Gastrocnemius medialis (tissue), 4 donors: ENCODE results near the gene COL6A6.

Source experiments
- POLR2A ChIP-seq, 2 donors: fragments of 450-650 bp; IDR thresholded peaks; one replicate each; pipeline ENCODE4 v1.6.1; 2017; ENCODE audit warnings: antibody characterized with exemption in 2 of 2, mild to moderate bottlenecking in 2 of 2, moderate library complexity in 2 of 2
- TF ChIP-seq, protein P1 (sequence below), 5 experiments: fragments of 450-650 bp in 3 of 5; fragments of 200-600 bp in 2 of 5; sonication (generic) in 2 of 5; IDR thresholded peaks in 4 of 5; conservative IDR thresholded peaks in 1 of 5; 1 replicate in 4 of 5; 2 replicates in 1 of 5; pipeline ENCODE4 v1.5.1; 2016 to 2019; ENCODE audit warnings: antibody characterized with exemption in 5 of 5, mild to moderate bottlenecking in 3 of 5, moderate library complexity in 3 of 5

DNA sequence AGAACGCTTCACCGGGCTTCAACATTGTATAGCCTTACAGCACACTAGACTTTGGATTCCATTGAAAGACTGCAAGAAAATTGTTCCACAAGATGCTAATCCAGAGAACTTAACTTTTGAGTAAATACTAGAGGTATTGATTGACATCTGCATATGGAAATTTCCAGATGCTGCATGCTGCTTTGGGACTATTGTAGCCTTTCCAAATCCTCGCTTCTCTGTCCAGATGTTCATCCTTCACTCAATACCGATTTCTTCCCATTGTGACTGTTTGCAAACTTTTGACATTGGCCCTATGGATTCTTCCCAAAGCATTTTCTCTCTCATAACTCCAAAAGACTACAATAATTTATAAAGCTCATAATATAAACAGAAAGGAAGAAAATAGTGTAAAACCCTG is 41.4 kb downstream of the COL6A6 start:
- TF ChIP-seq, protein P1, sequence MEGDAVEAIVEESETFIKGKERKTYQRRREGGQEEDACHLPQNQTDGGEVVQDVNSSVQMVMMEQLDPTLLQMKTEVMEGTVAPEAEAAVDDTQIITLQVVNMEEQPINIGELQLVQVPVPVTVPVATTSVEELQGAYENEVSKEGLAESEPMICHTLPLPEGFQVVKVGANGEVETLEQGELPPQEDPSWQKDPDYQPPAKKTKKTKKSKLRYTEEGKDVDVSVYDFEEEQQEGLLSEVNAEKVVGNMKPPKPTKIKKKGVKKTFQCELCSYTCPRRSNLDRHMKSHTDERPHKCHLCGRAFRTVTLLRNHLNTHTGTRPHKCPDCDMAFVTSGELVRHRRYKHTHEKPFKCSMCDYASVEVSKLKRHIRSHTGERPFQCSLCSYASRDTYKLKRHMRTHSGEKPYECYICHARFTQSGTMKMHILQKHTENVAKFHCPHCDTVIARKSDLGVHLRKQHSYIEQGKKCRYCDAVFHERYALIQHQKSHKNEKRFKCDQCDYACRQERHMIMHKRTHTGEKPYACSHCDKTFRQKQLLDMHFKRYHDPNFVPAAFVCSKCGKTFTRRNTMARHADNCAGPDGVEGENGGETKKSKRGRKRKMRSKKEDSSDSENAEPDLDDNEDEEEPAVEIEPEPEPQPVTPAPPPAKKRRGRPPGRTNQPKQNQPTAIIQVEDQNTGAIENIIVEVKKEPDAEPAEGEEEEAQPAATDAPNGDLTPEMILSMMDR (IDR thresholded peaks at IDR 0.05 in 4 of 5, conservative IDR thresholded peaks at IDR 0.05 in 1 of 5) = no peak
- no peak for TF ChIP-seq POLR2A (IDR thresholded peaks at IDR 0.05)
